Sigmoid colon (tissue), 7 donors: Measurements from ENCODE around the gene PER2. TPM values are rescaled to one million over a fixed set of nuclear protein-coding genes. Genes with fewer than 3 reads are reported as not detected.

Experiments used
- DNase-seq: peaks from one replicate; pipeline ENCODE4 v3.0.0-alpha.2; 2019
- H3K27ac ChIP-seq, 4 donors: fragments of 200-600 bp; sonication (generic); one replicate each; pipeline ENCODE4 v1.5.1; 2016 to 2019; ENCODE audit warnings: mild to moderate bottlenecking in 1 of 4
- H3K27me3 ChIP-seq, 3 donors: fragments of 200-600 bp; sonication (generic); one replicate each; pipeline ENCODE4 v1.5.1; 2019; ENCODE audit warnings: mild to moderate bottlenecking in 1 of 3
- H3K36me3 ChIP-seq, 4 donors: fragments of 200-600 bp; sonication (generic); one replicate each; pipeline ENCODE4 v1.5.1; 2016 to 2019
- H3K4me1 ChIP-seq, 4 donors: fragments of 200-600 bp; sonication (generic); one replicate each; pipeline ENCODE4 v1.5.1; 2017 to 2019
- H3K4me3 ChIP-seq, 4 donors: fragments of 200-600 bp; sonication (generic); one replicate each; pipeline ENCODE4 v1.5.1; 2017 to 2019; ENCODE audit warnings: mild to moderate bottlenecking in 2 of 4, moderate library complexity in 1 of 4
- H3K9me3 ChIP-seq, 4 donors: fragments of 200-600 bp in 3 of 4; sonication (generic) in 3 of 4; one replicate each; pipeline versions ENCODE4 v1.5.1 to v1.6.1; 2013 to 2019
- CTCF ChIP-seq, 4 experiments: fragments of 450-650 bp in 3 of 4; fragments of 200-600 bp in 1 of 4; IDR thresholded peaks; one replicate each; pipeline ENCODE4 v1.5.1; 2016 to 2019; ENCODE audit warnings: antibody characterized with exemption in 4 of 4, mild to moderate bottlenecking in 3 of 4, moderate library complexity in 2 of 4
- EP300 ChIP-seq, 4 donors: sonication (generic); formaldehyde crosslinking; IDR thresholded peaks; one replicate each; pipeline ENCODE4 v1.6.1; 2017; ENCODE audit warnings: antibody characterized with exemption in 4 of 4
- POLR2A ChIP-seq, 2 donors: fragments of 450-650 bp; IDR thresholded peaks; one replicate each; pipeline ENCODE4 v1.6.1; 2016; ENCODE audit warnings: antibody characterized with exemption in 2 of 2, mild to moderate bottlenecking in 2 of 2, moderate library complexity in 2 of 2
- POLR2AphosphoS5 ChIP-seq, 4 donors: sonication (generic); formaldehyde crosslinking; IDR thresholded peaks; one replicate each; pipeline ENCODE4 v1.6.1; 2017; ENCODE audit warnings: antibody characterized with exemption in 4 of 4
- WGBS, 2 donors: extraction: QIAGEN DNeasy Blood & Tissue Kit; methylation state at CpG; one replicate each; pipeline ENCODE4 v1.1.7; 2013; 5-methylcytosine and 5-hydroxymethylcytosine counted together
- intact Hi-C: fragments of 100-400 bp; cut with DNase I; formaldehyde crosslinking; loops from one replicate; pipeline ENCODE4 v1.15.1; 2023
- polyA plus RNA-seq, 3 donors: library from polyadenylated mRNA; stranded (reverse); fragments of 200-250 nt; gene quantifications; one replicate each; pipeline ENCODE4 v1.2.3, GENCODE V29; 2013
- total RNA-seq, 4 donors: library from RNA; depleted of rRNA; stranded (reverse); fragments of >200 nt; gene quantifications; one replicate each; pipeline ENCODE4 v1.1.0, GENCODE V29; 2016
- donor health status: healthy with polysubstance abuse.
- donor health status: Bipolar disorder and iron deficiency.
- donor health status: healthy.

PER2 gene
- total and polyA plus RNA-seq, 7 donors: 3.7 to 11.8 (median 7.7) TPM

GRCh38 chr2:238321467-238321866 lies 33.1 kb upstream of the PER2 start:
- peak overlapping the region in 3 of 4 donors; percentile 74 to 81 (median 79) for H3K27ac ChIP-seq
- no peaks in the 10 kb centered on the region for H3K9me3 ChIP-seq
- peak overlapping the region; percentile 61 to 94 (median 94) for H3K4me3 ChIP-seq
- TF ChIP-seq POLR2AphosphoS5 (IDR thresholded peaks at IDR 0.05): no peak
- no peak for TF ChIP-seq POLR2A (IDR thresholded peaks at IDR 0.05)
- TF ChIP-seq CTCF (IDR thresholded peaks at IDR 0.05): no peak
- peaks cover 0 to 25% (median 21%) of the 10 kb centered on the region in 4 donors for H3K4me1 ChIP-seq
- intact Hi-C loops: loop anchor here (2.0 kb wide), 1 partner anchor 33 kb away; the partner anchor contains the start of gene PER2
- peaks cover 0 to 22% (median 0%) of the 10 kb centered on the region in 4 donors for H3K36me3 ChIP-seq
- DNase-seq: peak; percentile 56
- no peaks in the 10 kb centered on the region for H3K27me3 ChIP-seq
- 74 to 80% methylated on average over 9 of the region's 9 CpGs for WGBS, 2 donors

- H3K36me3 ChIP-seq: peaks cover 0 to 19% (median 0%) of the 10 kb centered on the region in 4 donors
- H3K27ac ChIP-seq: peak overlapping the region; percentile 68 to 81 (median 76)
- TF ChIP-seq CTCF (IDR thresholded peaks at IDR 0.05): no peak
- TF ChIP-seq POLR2A (IDR thresholded peaks at IDR 0.05): no peak
- no peak for TF ChIP-seq EP300 (IDR thresholded peaks at IDR 0.05)
- TF ChIP-seq POLR2AphosphoS5 (IDR thresholded peaks at IDR 0.05): no peak
- intact Hi-C loops: loop anchor here (2.0 kb wide), 1 partner anchor 32 kb away; the partner anchor contains the start of gene PER2
- WGBS, 2 donors: 1% methylated on average over 65 of the region's 65 CpGs
- DNase-seq: peak; percentile 66
- H3K4me3 ChIP-seq: peak overlapping the region; percentile 61 to 94 (median 94)
- no peaks in the 10 kb centered on the region for H3K9me3 ChIP-seq
- no peaks in the 10 kb centered on the region for H3K27me3 ChIP-seq
- peaks cover 0 to 25% (median 21%) of the 10 kb centered on the region in 4 donors for H3K4me1 ChIP-seq
These were observed 32.4 kb upstream of the PER2 start for GRCh38 chr2:238320648-238321281.

- H3K4me1 ChIP-seq: peaks cover 0 to 25% (median 21%) of the 10 kb centered on the region in 4 donors
- H3K36me3 ChIP-seq: peaks cover 0 to 14% (median 0%) of the 10 kb centered on the region in 4 donors
- H3K4me3 ChIP-seq: peak within 1 kb of the TSS; percentile 61 to 94 (median 94)
- H3K27ac ChIP-seq: peak within 1 kb of the TSS; percentile 68 to 81 (median 76)
- DNase-seq: peak; percentile 97
- no peaks in the 10 kb centered on the region for H3K9me3 ChIP-seq
- no peaks in the 10 kb centered on the region for H3K27me3 ChIP-seq
- TF ChIP-seq EP300 (IDR thresholded peaks at IDR 0.05) (no peak), POLR2AphosphoS5 (IDR thresholded peaks at IDR 0.05) (peak in 3 of 4 donors; percentile 40 to 65 (median 47)), CTCF (IDR thresholded peaks at IDR 0.05) (no peak), POLR2A (IDR thresholded peaks at IDR 0.05) (no peak)
- WGBS, 2 donors: 0 to 1% methylated on average over 58 of the region's 58 CpGs
- intact Hi-C loops: loop anchor here (2.0 kb wide), 1 partner anchor 31 kb away; the partner anchor contains the start of gene PER2
These were observed 31.8 kb upstream of the PER2 start, which contains the start of gene TRAF3IP1 for GRCh38 chr2:238320246-238320647. Gene TRAF3IP1 (plus strand): TSS chr2:238320518. CDS start chr2:238320663, 145 bp downstream.

GRCh38 chr2:238315031-238315595 lies 26.7 kb upstream of the PER2 start:
- no peak overlapping the region for H3K27ac ChIP-seq
- H3K9me3 ChIP-seq: no peaks in the 10 kb centered on the region
- peaks cover 0 to 9% (median 8%) of the 10 kb centered on the region in 4 donors for H3K4me1 ChIP-seq
- H3K27me3 ChIP-seq: no peaks in the 10 kb centered on the region
- intact Hi-C loops: no loop called here
- no peaks in the 10 kb centered on the region for H3K36me3 ChIP-seq
- H3K4me3 ChIP-seq: no peak overlapping the region
- 95 to 96% methylated on average over 13 of the region's 13 CpGs for WGBS, 2 donors
- TF ChIP-seq POLR2A (IDR thresholded peaks at IDR 0.05) (no peak), CTCF (IDR thresholded peaks at IDR 0.05) (no peak), POLR2AphosphoS5 (IDR thresholded peaks at IDR 0.05) (no peak), EP300 (IDR thresholded peaks at IDR 0.05) (no peak)
- peak; percentile 61 for DNase-seq
